Measurements from ENCODE around the gene UBAC2.

UBAC2 gene

GRCh38 chr13:99315186-99315585 is 114.5 kb downstream of the UBAC2 start:
- DNase-seq: no peak

DNA sequence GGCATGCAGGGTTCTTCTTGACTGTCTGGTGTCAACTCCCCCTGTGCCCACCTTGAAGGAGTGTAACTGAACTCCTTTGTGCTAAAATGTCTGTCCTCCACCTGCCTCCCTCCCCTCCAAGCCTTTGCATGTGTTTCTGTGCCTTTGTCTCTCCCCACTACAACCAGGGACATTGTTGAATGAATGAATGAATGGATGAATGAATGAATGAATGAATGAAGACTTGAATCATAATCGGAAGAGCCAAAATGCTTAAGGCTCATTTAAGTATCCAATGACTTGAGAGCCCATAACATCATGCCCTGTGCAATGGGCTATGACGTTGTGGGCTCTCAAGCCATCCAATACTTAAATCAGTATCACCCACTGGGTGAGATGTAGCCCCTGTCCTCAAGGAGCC is 115.6 kb downstream of the UBAC2 start:
- DNase-seq: no peak

- DNase-seq: no peak
Observed at GRCh38 chr13:99316657-99317256, 116.1 kb downstream of the UBAC2 start.

DNA sequence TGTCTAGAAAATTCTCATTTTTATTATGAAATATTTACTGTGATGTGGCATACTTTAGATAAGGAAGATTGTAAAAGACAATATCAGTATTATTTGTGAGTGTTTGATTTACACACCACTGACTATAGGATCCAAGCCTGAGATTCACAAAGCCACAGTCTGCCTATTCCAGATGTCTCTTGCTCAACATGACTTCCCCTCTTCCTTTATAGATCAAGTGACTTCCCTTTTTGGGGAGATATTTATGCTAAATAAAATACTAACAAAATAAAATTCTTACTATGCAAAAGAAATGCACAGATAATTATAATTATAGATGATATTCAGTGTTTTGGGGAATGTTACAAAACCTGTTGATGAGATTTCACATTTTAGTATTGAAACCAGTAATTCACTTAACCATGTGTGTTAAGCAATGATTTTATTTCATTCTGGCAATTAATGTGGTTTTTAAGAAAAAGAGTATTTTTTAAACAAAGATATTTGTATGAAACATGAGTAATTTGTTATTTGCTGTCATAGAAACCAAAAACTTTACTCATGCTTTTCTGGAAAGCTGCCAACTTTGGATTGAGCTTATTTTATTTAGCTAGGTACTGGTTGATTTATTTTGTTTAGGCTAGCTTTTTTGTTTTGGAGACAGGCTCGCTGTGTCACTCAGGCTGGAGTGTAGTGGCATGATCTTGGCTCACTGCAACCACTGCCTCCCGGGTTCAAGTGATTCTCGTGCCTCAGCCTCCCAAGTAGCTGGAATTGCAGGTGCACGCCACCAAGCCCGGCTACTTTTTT is 120.2 kb downstream of the UBAC2 start:
- peak; percentile 80 for DNase-seq

GRCh38 chr13:99321709-99322108 is 121.1 kb downstream of the UBAC2 start:
- no peak for DNase-seq

GRCh38 chr13:99322297-99323103 is 121.8 kb downstream of the UBAC2 start:
- peak; percentile 76 for DNase-seq

- DNase-seq: no peak
Observed at GRCh38 chr13:99323488-99323887, 122.8 kb downstream of the UBAC2 start.

GRCh38 chr13:99326012-99326411 is 125.4 kb downstream of the UBAC2 start:
- DNase-seq: no peak

GRCh38 chr13:99327126-99327525 is 126.5 kb downstream of the UBAC2 start:
- no peak for DNase-seq

DNA sequence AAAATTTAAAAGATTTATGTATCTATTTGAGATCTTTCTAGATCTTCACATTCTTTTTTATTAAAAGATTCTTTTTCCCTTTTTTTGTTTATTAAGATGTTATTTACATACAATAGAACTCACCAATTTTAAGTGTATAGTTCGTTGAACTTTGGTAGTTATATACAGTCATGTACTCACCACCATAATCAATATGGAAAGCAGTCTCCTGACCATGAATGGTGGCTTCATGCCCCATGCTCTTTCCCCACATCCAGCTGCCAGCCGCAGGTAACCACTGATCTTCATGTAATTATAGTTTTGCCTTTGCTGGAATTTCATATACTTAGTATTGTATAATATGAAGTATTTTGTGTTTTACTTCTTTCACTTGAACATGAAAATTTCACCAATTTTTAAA is 127.1 kb downstream of the UBAC2 start:
- no peak for DNase-seq

GRCh38 chr13:99329477-99329876 is 128.8 kb downstream of the UBAC2 start:
- no peak for DNase-seq

DNA sequence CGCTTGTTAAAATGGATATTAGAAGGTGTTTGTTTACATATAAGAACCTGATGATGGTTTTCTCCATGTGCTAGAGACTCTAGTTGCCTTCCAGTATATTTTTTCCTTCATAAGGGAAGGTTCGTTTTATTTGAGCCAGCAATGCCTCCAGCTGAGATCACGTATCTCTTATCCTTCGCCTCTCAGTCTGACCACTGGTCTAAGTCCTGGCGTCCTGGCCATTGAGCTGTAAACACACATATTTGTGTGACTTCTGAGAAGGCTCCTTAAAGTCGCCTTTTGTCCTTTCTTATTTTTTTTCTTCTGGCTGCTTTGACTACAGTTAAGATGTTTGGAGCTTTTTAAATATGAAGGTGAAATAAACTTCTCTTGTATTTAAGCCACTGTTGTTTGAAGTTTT is 130.3 kb downstream of the UBAC2 start:
- DNase-seq: no peak

GRCh38 chr13:99331881-99332293 is 131.2 kb downstream of the UBAC2 start:
- DNase-seq: no peak

DNA sequence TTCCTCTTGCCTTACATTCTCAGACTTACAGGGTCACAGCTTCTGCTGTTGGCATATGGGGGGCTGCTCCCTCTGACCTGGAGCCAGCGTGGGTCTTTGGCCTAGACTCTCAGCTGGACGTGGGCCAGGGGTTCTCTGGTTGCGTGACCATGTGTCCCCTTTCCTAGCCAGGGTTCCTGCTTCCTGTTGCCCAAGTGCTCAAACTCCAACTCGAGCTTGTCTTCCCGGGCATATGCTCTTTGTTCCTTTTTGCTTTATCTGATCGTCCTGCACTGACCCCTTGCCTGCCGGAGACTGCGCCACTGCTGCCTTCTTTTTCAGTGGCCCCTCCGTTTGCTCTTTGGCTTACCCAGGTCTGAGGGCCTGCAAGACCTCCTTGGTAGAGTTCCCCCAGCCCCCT is 131.8 kb downstream of the UBAC2 start:
- DNase-seq: no peak

DNA sequence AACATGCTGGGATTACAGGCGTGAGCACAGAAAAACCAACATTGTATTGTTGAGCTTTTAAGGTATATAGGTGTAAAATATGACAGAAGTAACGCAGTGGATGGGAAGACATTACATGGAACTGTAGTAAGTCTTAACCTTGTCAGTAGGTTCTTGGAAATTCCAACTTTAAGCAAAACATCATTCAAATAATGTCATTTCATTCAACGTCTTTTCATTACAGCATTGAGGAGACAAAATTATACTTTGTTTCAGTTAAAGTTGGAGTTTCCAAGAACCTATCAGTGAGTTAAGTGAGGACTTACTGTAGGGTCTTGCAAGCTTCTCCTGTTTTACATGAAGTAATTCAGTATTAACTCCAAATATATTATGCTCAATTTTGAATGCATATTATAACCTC is 133.6 kb downstream of the UBAC2 start:
- no peak for DNase-seq

DNA sequence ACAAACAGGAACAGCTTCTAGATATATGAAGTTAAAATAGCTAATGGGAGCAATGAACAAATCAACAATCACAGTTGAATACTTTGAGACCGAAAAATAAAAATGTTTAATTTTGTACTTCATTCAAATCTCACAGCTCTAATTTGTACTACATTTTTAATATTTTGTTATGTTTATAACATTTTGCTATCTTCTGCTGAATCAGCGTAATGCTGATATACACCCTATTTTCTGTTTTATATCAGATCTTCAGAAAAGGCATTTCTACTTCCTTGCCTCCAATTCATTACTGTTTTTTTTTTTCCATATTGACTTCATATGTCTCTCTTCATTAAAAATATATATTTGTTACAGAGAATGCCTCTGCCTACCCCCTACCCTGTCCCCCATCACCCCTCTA is 134.4 kb downstream of the UBAC2 start:
- no peak for DNase-seq

DNA sequence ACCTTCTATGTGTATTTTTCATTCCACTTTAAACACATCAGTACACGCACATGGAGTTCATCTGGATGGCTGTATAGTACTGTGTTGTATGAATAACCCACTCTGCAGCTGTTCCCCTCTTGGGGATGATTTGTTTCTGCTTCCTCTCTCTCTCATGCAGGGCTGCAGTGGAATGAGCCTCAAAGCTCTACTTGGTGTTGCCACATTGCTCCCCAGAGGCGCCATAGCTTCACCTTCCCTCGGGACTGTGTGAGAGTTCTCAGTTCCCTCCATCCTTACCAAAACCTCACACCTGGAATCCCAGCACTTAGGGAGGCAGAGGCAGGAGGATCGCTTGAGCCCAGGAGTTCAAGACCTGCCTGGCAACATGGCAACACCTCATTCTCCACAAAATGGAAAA is 134.9 kb downstream of the UBAC2 start:
- DNase-seq: no peak

GRCh38 chr13:99339230-99339721 is 138.6 kb downstream of the UBAC2 start:
- no peak for DNase-seq

DNA sequence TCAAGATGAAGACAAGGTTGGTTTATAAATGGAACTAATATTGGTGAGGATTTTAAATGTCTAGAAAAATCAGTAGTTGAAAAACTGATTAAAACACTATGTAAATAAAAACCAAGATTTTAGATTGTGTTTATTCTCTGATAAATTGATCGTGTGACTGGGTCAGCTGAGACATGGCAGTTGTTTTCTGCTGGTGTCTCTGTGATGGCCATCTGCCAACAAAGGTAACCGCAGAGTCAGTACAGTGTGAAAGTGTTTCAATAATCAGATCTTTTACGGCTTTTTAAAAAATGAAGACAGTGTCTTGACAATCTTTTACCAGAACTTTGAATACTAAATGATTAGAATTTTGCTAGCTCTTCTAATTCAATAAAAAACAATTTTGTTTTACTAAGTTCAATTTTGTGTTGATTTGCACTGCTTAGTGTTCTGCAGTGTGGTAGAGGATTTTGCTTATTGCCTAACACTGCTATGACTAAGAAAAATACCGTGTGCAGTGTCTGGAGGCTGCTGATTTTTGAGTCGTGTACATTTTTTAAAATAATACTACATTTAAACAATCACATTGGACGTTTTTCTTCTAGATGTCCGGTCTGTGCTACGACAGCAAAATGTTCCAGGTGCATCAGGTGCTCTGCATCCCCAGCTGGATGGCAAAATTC is 139.2 kb downstream of the UBAC2 start:
- DNase-seq: no peak

GRCh38 chr13:99340638-99341037 is 140.0 kb downstream of the UBAC2 start:
- DNase-seq: no peak

DNA sequence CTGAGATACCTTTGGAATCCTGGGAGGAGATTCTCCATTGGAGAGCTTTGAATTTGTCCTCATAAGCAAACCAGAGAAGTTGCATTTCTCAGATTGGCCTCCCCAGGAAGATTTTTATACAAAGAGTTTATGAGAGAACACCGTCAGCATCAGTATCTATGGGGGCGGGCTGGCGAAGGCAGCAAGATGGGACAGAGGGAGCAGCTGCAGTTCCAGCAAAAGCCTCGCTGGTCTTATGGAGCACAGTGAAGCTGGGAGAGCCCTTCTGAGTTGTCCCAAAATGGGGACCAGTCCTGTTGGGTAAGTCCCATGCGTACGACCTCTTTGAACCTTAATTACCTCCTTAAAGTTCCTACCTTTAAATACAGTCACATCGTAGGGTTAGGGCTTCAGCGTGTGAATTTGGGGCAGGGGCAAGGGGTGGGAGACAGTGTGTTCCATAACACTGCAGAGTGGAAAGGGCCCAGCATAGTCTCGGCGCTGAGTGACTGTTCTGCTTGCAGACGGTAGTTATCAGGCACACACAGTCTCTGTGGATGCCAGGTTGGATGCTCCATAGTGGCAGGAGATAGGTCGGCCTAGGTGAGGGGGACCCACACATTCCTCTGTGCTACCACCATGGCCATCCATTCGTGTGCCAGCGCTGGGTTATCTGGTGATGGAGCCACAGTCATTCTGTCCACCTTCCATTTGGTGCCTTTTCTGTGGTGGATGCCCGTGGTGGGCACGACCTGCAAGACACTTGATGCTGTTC is 141.5 kb downstream of the UBAC2 start:
- DNase-seq: no peak

DNA sequence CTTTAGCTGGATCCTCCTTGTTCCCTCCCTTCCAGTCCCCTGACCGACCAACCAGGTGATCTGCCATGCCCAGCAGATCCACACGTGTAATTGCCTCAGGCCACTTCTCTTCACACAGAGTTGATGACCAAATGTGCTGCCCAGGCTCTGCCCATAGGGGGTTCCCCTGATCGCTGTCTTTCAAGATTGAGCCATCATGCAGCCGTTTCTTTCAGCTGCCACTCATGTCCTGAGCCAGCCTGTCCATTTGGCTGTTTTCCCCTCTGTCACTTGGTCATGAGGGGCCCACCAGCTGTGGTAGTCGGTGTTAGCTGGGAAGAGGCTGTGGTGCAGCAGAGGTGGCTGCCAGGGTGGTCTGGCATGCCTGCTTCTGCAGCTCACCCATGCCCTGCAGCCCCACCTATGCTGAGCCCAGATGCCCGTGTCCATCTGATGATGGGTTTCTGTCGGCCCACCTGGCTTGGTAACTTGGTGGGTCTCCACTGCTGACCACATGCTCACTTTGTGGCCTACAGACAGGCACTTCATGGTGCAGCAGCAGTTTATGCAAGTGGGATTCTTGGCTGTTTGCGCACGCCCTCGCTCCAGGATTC is 142.2 kb downstream of the UBAC2 start:
- DNase-seq: no peak

Measured in SIG-M5 (cell line).